HepG2 (cell line): Measurements from ENCODE around the gene NFE2L3. TPM values are rescaled to one million over a fixed set of nuclear protein-coding genes. Genes with fewer than 3 reads are reported as not detected.

Experiments used
- ATAC-seq: fragments of 200-7000 bp; cut with Tn5 transposase; 3 replicates; pipeline ENCODE4 v1.9.1; 2020; ENCODE audit warnings: mild to moderate bottlenecking, moderate library complexity
- BruUV-seq: library from RNA; stranded (reverse); fragments of 400-500 nt; replicated peaks from 2 replicates; lab custom pipeline; 2021; lab: Mats Ljungman, UMichigan
- CTCF ChIA-PET: fragments of 300-600 bp; formaldehyde crosslinking; extraction: SDS; loops from one replicate; lab custom pipeline; 2021; ENCODE audit warnings: low total read pairs, inconsistent platforms, low intra/inter-chr PET ratio; lab: Yijun Ruan, JAX
- POLR2A ChIA-PET: fragments of 350-600 bp; sonication (Branson Sonifier 250); formaldehyde crosslinking; loops from one replicate; lab custom pipeline; 2020; ENCODE audit warnings: antibody characterized with exemption, inconsistent platforms; lab: Yijun Ruan, JAX
- DNase-seq: peaks from one replicate; pipeline ENCODE4 v3.0.0-alpha.2; 2015; ENCODE audit warnings: low spot score
- FAIRE-seq: peaks from 3 replicates; lab custom pipeline; 2011; peaks lifted over from hg19 to GRCh38; lab: Jason Lieb, UNC
- H2AFZ ChIP-seq: one replicate; pipeline ENCODE4 v1.6.1; 2011; ENCODE audit warnings: low read length, inconsistent platforms
- H3K27ac ChIP-seq: fragments of 300-600 bp; 3 replicates; pipeline ENCODE4 v1.8.0; 2011; ENCODE audit warnings: mixed run types, mild to moderate bottlenecking, mixed read lengths, low read length, inconsistent platforms; ENCODE audit not compliant: insufficient read depth; ENCODE audit errors: extremely low read length
- H3K27me3 ChIP-seq, 2 experiments: fragments of 200-600 bp in 1 of 2; 2 replicates in 1 of 2; 3 replicates in 1 of 2; pipeline versions ENCODE4 v1.6.0 to v1.8.0; 2011; ENCODE audit warnings: low read length in 2 of 2, mild to moderate bottlenecking in 2 of 2, moderate library complexity in 2 of 2, inconsistent platforms in 1 of 2; ENCODE audit not compliant: insufficient read depth in 2 of 2, control insufficient read depth in 1 of 2
- H3K36me3 ChIP-seq, 2 experiments: fragments of 200-600 bp in 1 of 2; replicated peaks in 1 of 2; 2 replicates in 1 of 2; 3 replicates in 1 of 2; pipeline versions ENCODE4 v1.5.1 to v1.8.0; 2011; ENCODE audit warnings: low read length in 2 of 2, inconsistent platforms in 1 of 2; ENCODE audit not compliant: insufficient read depth in 2 of 2, control insufficient read depth in 1 of 2
- H3K4me1 ChIP-seq: 2 replicates; pipeline ENCODE4 v1.5.1; 2012; ENCODE audit warnings: low read length, inconsistent platforms; ENCODE audit not compliant: insufficient read depth
- H3K4me2 ChIP-seq: 2 replicates; pipeline ENCODE4 v1.6.0; 2011; ENCODE audit warnings: low read depth, low read length, inconsistent platforms
- H3K4me3 ChIP-seq, 3 experiments: fragments of 200-600 bp in 1 of 3; sonication (generic), shearing (Covaris generic) in 1 of 3; replicated peaks in 1 of 3; 2 replicates each; pipeline ENCODE4 v1.5.1; 2011 to 2016; ENCODE audit warnings: low read length in 3 of 3, inconsistent platforms in 2 of 3, low read depth in 2 of 3, mild to moderate bottlenecking in 2 of 3, control low read depth in 1 of 3, mixed read lengths in 1 of 3; ENCODE audit not compliant: insufficient read depth in 1 of 3
- H3K79me2 ChIP-seq: one replicate; pipeline ENCODE4 v1.6.1; 2011; ENCODE audit warnings: low read length, inconsistent platforms; ENCODE audit not compliant: insufficient read depth
- H3K9ac ChIP-seq: 2 replicates; pipeline ENCODE4 v1.6.0; 2011; ENCODE audit warnings: mild to moderate bottlenecking, low read depth, low read length, inconsistent platforms; ENCODE audit not compliant: insufficient read depth
- H3K9me3 ChIP-seq: 2 replicates; pipeline ENCODE4 v1.5.1; 2012; ENCODE audit warnings: mild to moderate bottlenecking, low read length
- H4K20me1 ChIP-seq: 2 replicates; pipeline ENCODE4 v1.6.0; 2011; ENCODE audit warnings: inconsistent platforms, mild to moderate bottlenecking, low read length, moderate library complexity; ENCODE audit not compliant: insufficient read depth
- ATF6 ChIP-seq: sonication (generic); formaldehyde crosslinking; conservative IDR thresholded peaks from 2 replicates; pipeline ENCODE4 v1.4.0; 2020; ENCODE audit warnings: missing genetic modification reagents
- FOSL2 ChIP-seq: sonication (generic); formaldehyde crosslinking; IDR thresholded peaks from 2 replicates; pipeline ENCODE4 v1.4.0; 2020; ENCODE audit warnings: missing genetic modification reagents
- NRL ChIP-seq: sonication (generic); formaldehyde crosslinking; IDR thresholded peaks from 2 replicates; pipeline ENCODE4 v1.5.0; 2020; ENCODE audit warnings: missing genetic modification reagents, mild to moderate bottlenecking, moderate library complexity, borderline replicate concordance
- SALL1 ChIP-seq: sonication (generic); formaldehyde crosslinking; IDR thresholded peaks from 2 replicates; pipeline ENCODE4 v1.8.0; 2022; ENCODE audit warnings: mild to moderate bottlenecking, missing genetic modification reagents
- STAG1 ChIP-seq: sonication (generic); formaldehyde crosslinking; IDR thresholded peaks from 2 replicates; pipeline ENCODE4 v1.4.0; 2020; ENCODE audit warnings: missing genetic modification reagents
- ZNF546 ChIP-seq: sonication (generic); formaldehyde crosslinking; conservative IDR thresholded peaks from 2 replicates; pipeline ENCODE4 v1.8.1; 2023; ENCODE audit warnings: mild to moderate bottlenecking, missing genetic modification reagents
- ZNF740 ChIP-seq: sonication (generic); formaldehyde crosslinking; IDR thresholded peaks from 2 replicates; pipeline ENCODE4 v1.4.0; 2020; ENCODE audit warnings: missing genetic modification reagents
- WGBS: methylation state at CpG from one replicate; pipeline ENCODE4 v1.1.6; 2017; ENCODE audit warnings: low lambda C conversion rate; 5-methylcytosine and 5-hydroxymethylcytosine counted together
- in situ Hi-C: cut with HindIII; loops from 2 replicates; pipeline ENCODE4 v1.10.0; 2017; ENCODE audit warnings: low pct_unique_long_range_greater_than_20kb; ENCODE audit not compliant: extremely low pct_ligation_motif_present
- intact Hi-C: fragments of 100-400 bp; cut with micrococcal nuclease; formaldehyde crosslinking; loops from one replicate; pipeline ENCODE4 v1.10.0; 2022; ENCODE audit not compliant: unreplicated experiment
- polyA plus RNA-seq, 8 experiments: library from polyadenylated mRNA; depleted of rRNA in 3 of 8; stranded (reverse) in 7 of 8; unstranded in 1 of 8; fragments of >200 nt; fragmentation: Illumina TruSeq in 4 of 8; extraction: Trizol in 4 of 8; gene quantifications; 2 replicates each; pipeline versions ENCODE4 v1.2.1 to v1.2.3, GENCODE V29; 2011 to 2016; ENCODE audit warnings: low read depth in 4 of 8, missing spikeins in 1 of 8, mixed read lengths in 1 of 8; ENCODE audit not compliant: insufficient read depth in 1 of 8
- total RNA-seq, 5 experiments: library from RNA; depleted of rRNA; stranded (reverse); fragments of >200 nt; fragmentation: Illumina TruSeq; extraction: Trizol; gene quantifications; 2 replicates each; pipeline ENCODE4 v1.2.3, GENCODE V29; 2016; ENCODE audit warnings: low read depth in 1 of 5

The NFE2L3 gene
- total and polyA plus RNA-seq, 2 of the 13 experiments (the other 11 are each of a cell fraction or from before 2014, with no cell fraction given), result 11.4 to 19.4 TPM

- no peak overlapping the region for H3K4me3 ChIP-seq
- ChIA-PET CTCF (no interaction called here), POLR2A (interaction anchor here (1.4 kb wide), 1 partner anchor 9 kb away, joined by 4 read pairs; the partner anchor contains the start of gene NFE2L3)
- H4K20me1 ChIP-seq, result no peaks in the 10 kb centered on the region
- no TSS peak for BruUV-seq
- no peak overlapping the region for H3K27ac ChIP-seq
- no peaks in the 10 kb centered on the region for H3K9me3 ChIP-seq
- H3K4me1 ChIP-seq, result no peaks in the 10 kb centered on the region
- no peak for DNase-seq
- no peak for ATAC-seq
- no peak overlapping the region for H2AFZ ChIP-seq
- H3K4me2 ChIP-seq, result no peak overlapping the region
- TF ChIP-seq FOSL2 (CRISPR knock-in tag) (peak; percentile 52), NRL (CRISPR knock-in tag) (no peak)
- 9% methylated on average over 5 of the region's 5 CpGs for WGBS
- intact Hi-C loops, result no loop called here
- in situ Hi-C loops, result no loop called here
- no peaks in the 10 kb centered on the region for H3K36me3 ChIP-seq
- FAIRE-seq, result no peak
- no peak overlapping the region for H3K9ac ChIP-seq
- peaks cover 0 to 3% of the 10 kb centered on the region in 2 experiments; a peak in 1 of 5 replicates for H3K27me3 ChIP-seq
- no peaks in the 10 kb centered on the region for H3K79me2 ChIP-seq
These were observed 8.5 kb upstream of the NFE2L3 start for GRCh38 chr7:26143298-26144048.

GRCh38 chr7:26144184-26145080 lies 7.6 kb upstream of the NFE2L3 start:
- no peak overlapping the region for H3K4me2 ChIP-seq
- no peak for TF ChIP-seq STAG1 (CRISPR knock-in tag)
- TF ChIP-seq ZNF740 (CRISPR knock-in tag), result no peak
- no peak for TF ChIP-seq ZNF546 (CRISPR knock-in tag)
- TF ChIP-seq SALL1 (CRISPR knock-in tag), result no peak
- TF ChIP-seq ATF6 (CRISPR knock-in tag), result no peak
- ATAC-seq (no peak), DNase-seq (no peak), FAIRE-seq (no peak)
- no peaks in the 10 kb centered on the region for H4K20me1 ChIP-seq
- POLR2A ChIA-PET, result interaction anchor here (1.4 kb wide), 1 partner anchor 8 kb away, joined by 4 read pairs; the partner anchor contains the start of gene NFE2L3
- H3K9ac ChIP-seq, result no peak overlapping the region
- no TSS peak for BruUV-seq
- WGBS, result 87% methylated on average over 13 of the region's 13 CpGs
- H3K79me2 ChIP-seq, result no peaks in the 10 kb centered on the region
- peaks cover 0 to 3% of the 10 kb centered on the region in 2 experiments; a peak in 1 of 5 replicates for H3K27me3 ChIP-seq
- no peaks in the 10 kb centered on the region for H3K9me3 ChIP-seq
- CTCF ChIA-PET, result no interaction called here
- no peak overlapping the region for H2AFZ ChIP-seq
- no peaks in the 10 kb centered on the region for H3K4me1 ChIP-seq
- no peaks in the 10 kb centered on the region for H3K36me3 ChIP-seq
- no peak overlapping the region for H3K27ac ChIP-seq
- H3K4me3 ChIP-seq, result no peak overlapping the region
- intact Hi-C loops, result no loop called here
- in situ Hi-C loops, result no loop called here
